IPS-18a (cell line): ENCODE measurements around the gene NIP7.

ENCODE experiments used
- H3K27ac ChIP-seq: one replicate; pipeline ENCODE4 v1.5.1; 2013; ENCODE audit warnings: low read length
- H3K27me3 ChIP-seq: one replicate; pipeline ENCODE4 v1.6.1; 2013; ENCODE audit warnings: mild to moderate bottlenecking, low read length; ENCODE audit not compliant: control insufficient read depth, insufficient read depth
- H3K36me3 ChIP-seq: one replicate; pipeline ENCODE4 v1.6.1; 2013; ENCODE audit warnings: low read depth, low read length; ENCODE audit not compliant: control insufficient read depth
- H3K4me1 ChIP-seq: one replicate; pipeline ENCODE4 v1.6.1; 2013; ENCODE audit warnings: low read depth, low read length; ENCODE audit not compliant: control insufficient read depth
- H3K4me3 ChIP-seq: one replicate; pipeline ENCODE4 v1.5.1; 2013; ENCODE audit warnings: low read length
- H3K9ac ChIP-seq: one replicate; pipeline ENCODE4 v1.6.1; 2013; ENCODE audit warnings: mild to moderate bottlenecking, low read length, moderate library complexity
- H3K9me3 ChIP-seq: one replicate; pipeline ENCODE4 v1.6.1; 2013; ENCODE audit warnings: low read depth, low read length; ENCODE audit not compliant: control insufficient read depth

NIP7 gene

GRCh38 chr16:69319826-69320739 is 19.5 kb upstream of the NIP7 start:
- no peak overlapping the region for H3K4me3 ChIP-seq
- no peaks in the 10 kb centered on the region for H3K27me3 ChIP-seq
- peaks cover 74% of the 10 kb centered on the region for H3K36me3 ChIP-seq
- no peaks in the 10 kb centered on the region for H3K4me1 ChIP-seq
- H3K9me3 ChIP-seq = no peaks in the 10 kb centered on the region
- no peak overlapping the region for H3K27ac ChIP-seq
- no peak overlapping the region for H3K9ac ChIP-seq

GRCh38 chr16:69320740-69321073 is 18.9 kb upstream of the NIP7 start:
- no peak overlapping the region for H3K27ac ChIP-seq
- no peaks in the 10 kb centered on the region for H3K9me3 ChIP-seq
- H3K9ac ChIP-seq = no peak overlapping the region
- peaks cover 75% of the 10 kb centered on the region for H3K36me3 ChIP-seq
- no peaks in the 10 kb centered on the region for H3K27me3 ChIP-seq
- H3K4me1 ChIP-seq = no peaks in the 10 kb centered on the region
- no peak overlapping the region for H3K4me3 ChIP-seq

- H3K36me3 ChIP-seq = peaks cover 78% of the 10 kb centered on the region
- H3K27me3 ChIP-seq = no peaks in the 10 kb centered on the region
- H3K4me1 ChIP-seq = no peaks in the 10 kb centered on the region
These were observed 18.5 kb upstream of the NIP7 start for GRCh38 chr16:69321080-69321479.

GRCh38 chr16:69322343-69322742 is 17.2 kb upstream of the NIP7 start:
- Histone ChIP-seq H3K9me3 (no peaks in the 10 kb centered on the region), H3K4me1 (no peaks in the 10 kb centered on the region), H3K27ac (no peak overlapping the region), H3K36me3 (peaks cover 78% of the 10 kb centered on the region), H3K9ac (no peak overlapping the region), H3K4me3 (no peak overlapping the region), H3K27me3 (no peaks in the 10 kb centered on the region)

More at GRCh38 chr16:69321080-69321479, 18.5 kb upstream of the NIP7 start:
- Histone ChIP-seq H3K27ac (no peak overlapping the region), H3K9me3 (no peaks in the 10 kb centered on the region), H3K9ac (no peak overlapping the region), H3K4me3 (no peak overlapping the region)

GRCh38 chr16:69323415-69323814 is 16.2 kb upstream of the NIP7 start:
- Histone ChIP-seq H3K36me3 (peaks cover 78% of the 10 kb centered on the region), H3K27ac (no peak overlapping the region), H3K9ac (no peak overlapping the region), H3K9me3 (no peaks in the 10 kb centered on the region), H3K4me3 (no peak overlapping the region), H3K4me1 (no peaks in the 10 kb centered on the region), H3K27me3 (no peaks in the 10 kb centered on the region)

GRCh38 chr16:69324013-69324531 is 15.5 kb upstream of the NIP7 start:
- Histone ChIP-seq H3K27ac (no peak overlapping the region), H3K27me3 (no peaks in the 10 kb centered on the region), H3K4me1 (peaks cover 3% of the 10 kb centered on the region), H3K9ac (no peak overlapping the region), H3K4me3 (no peak overlapping the region), H3K9me3 (no peaks in the 10 kb centered on the region), H3K36me3 (peaks cover 76% of the 10 kb centered on the region)

- H3K4me1 ChIP-seq = peaks cover 7% of the 10 kb centered on the region
- H3K4me3 ChIP-seq = no peak overlapping the region
- peaks cover 70% of the 10 kb centered on the region for H3K36me3 ChIP-seq
These were observed 14.9 kb upstream of the NIP7 start for GRCh38 chr16:69324585-69325253.

GRCh38 chr16:69325784-69326171 is 13.8 kb upstream of the NIP7 start:
- Histone ChIP-seq H3K9ac (no peak overlapping the region), H3K4me3 (no peak overlapping the region), H3K9me3 (no peaks in the 10 kb centered on the region), H3K36me3 (peaks cover 60% of the 10 kb centered on the region), H3K27me3 (no peaks in the 10 kb centered on the region), H3K4me1 (peaks cover 7% of the 10 kb centered on the region), H3K27ac (no peak overlapping the region)

More at GRCh38 chr16:69324585-69325253, 14.9 kb upstream of the NIP7 start:
- H3K9ac ChIP-seq = no peak overlapping the region
- no peaks in the 10 kb centered on the region for H3K9me3 ChIP-seq
- H3K27ac ChIP-seq = no peak overlapping the region
- no peaks in the 10 kb centered on the region for H3K27me3 ChIP-seq

GRCh38 chr16:69326172-69326873 is 13.2 kb upstream of the NIP7 start:
- peaks cover 55% of the 10 kb centered on the region for H3K36me3 ChIP-seq
- no peak overlapping the region for H3K4me3 ChIP-seq

GRCh38 chr16:69327585-69328310 is 11.8 kb upstream of the NIP7 start:
- Histone ChIP-seq H3K36me3 (peaks cover 48% of the 10 kb centered on the region), H3K4me3 (no peak overlapping the region), H3K9ac (no peak overlapping the region), H3K4me1 (peaks cover 7% of the 10 kb centered on the region), H3K9me3 (no peaks in the 10 kb centered on the region), H3K27ac (no peak overlapping the region), H3K27me3 (no peaks in the 10 kb centered on the region)

More at GRCh38 chr16:69326172-69326873, 13.2 kb upstream of the NIP7 start:
- Histone ChIP-seq H3K27ac (no peak overlapping the region), H3K9me3 (no peaks in the 10 kb centered on the region), H3K27me3 (no peaks in the 10 kb centered on the region), H3K9ac (no peak overlapping the region), H3K4me1 (peaks cover 7% of the 10 kb centered on the region)

GRCh38 chr16:69328854-69329316 is 10.7 kb upstream of the NIP7 start:
- Histone ChIP-seq H3K27ac (no peak overlapping the region), H3K9me3 (no peaks in the 10 kb centered on the region), H3K9ac (no peak overlapping the region), H3K27me3 (no peaks in the 10 kb centered on the region), H3K36me3 (peaks cover 50% of the 10 kb centered on the region), H3K4me1 (peaks cover 7% of the 10 kb centered on the region), H3K4me3 (peak overlapping the region; percentile 78)
